ENCODE results near the gene PARP15.

The PARP15 gene

GRCh38 chr3:122665226-122665786, 87.9 kb downstream of the PARP15 start:
- no peak overlapping the region for H3K4me3 ChIP-seq (ENCODE audit: low read depth, low read length)
- no peak for TF ChIP-seq POLR2A (IDR thresholded peaks at IDR 0.05; ENCODE audit: extremely low read depth, insufficient read length)
- TF ChIP-seq, protein P1, sequence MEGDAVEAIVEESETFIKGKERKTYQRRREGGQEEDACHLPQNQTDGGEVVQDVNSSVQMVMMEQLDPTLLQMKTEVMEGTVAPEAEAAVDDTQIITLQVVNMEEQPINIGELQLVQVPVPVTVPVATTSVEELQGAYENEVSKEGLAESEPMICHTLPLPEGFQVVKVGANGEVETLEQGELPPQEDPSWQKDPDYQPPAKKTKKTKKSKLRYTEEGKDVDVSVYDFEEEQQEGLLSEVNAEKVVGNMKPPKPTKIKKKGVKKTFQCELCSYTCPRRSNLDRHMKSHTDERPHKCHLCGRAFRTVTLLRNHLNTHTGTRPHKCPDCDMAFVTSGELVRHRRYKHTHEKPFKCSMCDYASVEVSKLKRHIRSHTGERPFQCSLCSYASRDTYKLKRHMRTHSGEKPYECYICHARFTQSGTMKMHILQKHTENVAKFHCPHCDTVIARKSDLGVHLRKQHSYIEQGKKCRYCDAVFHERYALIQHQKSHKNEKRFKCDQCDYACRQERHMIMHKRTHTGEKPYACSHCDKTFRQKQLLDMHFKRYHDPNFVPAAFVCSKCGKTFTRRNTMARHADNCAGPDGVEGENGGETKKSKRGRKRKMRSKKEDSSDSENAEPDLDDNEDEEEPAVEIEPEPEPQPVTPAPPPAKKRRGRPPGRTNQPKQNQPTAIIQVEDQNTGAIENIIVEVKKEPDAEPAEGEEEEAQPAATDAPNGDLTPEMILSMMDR (IDR thresholded peaks at IDR 0.05; ENCODE audit: low read depth, low read length): no peak
- no peak for TF ChIP-seq MAX (IDR thresholded peaks at IDR 0.05; ENCODE audit: low read depth, low read length)
- no peak for TF ChIP-seq MYC (IDR thresholded peaks at IDR 0.05; ENCODE audit: low read depth, low read length)
- DNase-seq (ENCODE audit: low read depth): no peak

DNA sequence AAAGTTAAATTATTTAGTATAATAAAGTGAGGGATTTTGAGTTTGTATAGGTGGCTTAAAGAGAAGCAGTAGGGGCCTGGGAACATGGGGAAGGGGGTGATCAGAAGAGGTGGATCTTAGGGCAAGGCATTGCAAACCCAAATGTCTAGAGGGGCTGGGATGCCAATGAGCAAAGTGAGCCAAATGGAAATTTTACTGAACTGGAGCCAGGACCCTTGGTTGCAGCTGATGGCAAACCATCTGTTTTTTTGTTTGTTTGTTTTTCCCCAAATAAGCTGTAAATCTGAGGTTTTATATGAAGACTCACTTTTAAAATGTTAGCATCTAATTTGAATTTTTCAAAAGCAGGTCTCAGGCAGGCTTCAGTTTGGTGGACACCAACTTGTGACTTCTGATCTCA, 88.4 kb downstream of the PARP15 start:
- DNase-seq (ENCODE audit: low read depth): no peak
- TF ChIP-seq MYC (IDR thresholded peaks at IDR 0.05; ENCODE audit: low read depth, low read length) (no peak), MAX (IDR thresholded peaks at IDR 0.05; ENCODE audit: low read depth, low read length) (no peak), POLR2A (IDR thresholded peaks at IDR 0.05; ENCODE audit: extremely low read depth, insufficient read length) (no peak)
- TF ChIP-seq, protein P1 (IDR thresholded peaks at IDR 0.05; ENCODE audit: low read depth, low read length): no peak
- no peak overlapping the region for H3K4me3 ChIP-seq (ENCODE audit: low read depth, low read length)

GRCh38 chr3:122668930-122669730, 91.7 kb downstream of the PARP15 start:
- H3K4me3 ChIP-seq (ENCODE audit: low read depth, low read length): no peak overlapping the region
- peak; percentile 9 for DNase-seq (ENCODE audit: low read depth)
- TF ChIP-seq, protein P1 (IDR thresholded peaks at IDR 0.05; ENCODE audit: low read depth, low read length): no peak
- TF ChIP-seq POLR2A (IDR thresholded peaks at IDR 0.05; ENCODE audit: extremely low read depth, insufficient read length) (no peak), MYC (IDR thresholded peaks at IDR 0.05; ENCODE audit: low read depth, low read length) (no peak), MAX (IDR thresholded peaks at IDR 0.05; ENCODE audit: low read depth, low read length) (no peak)

DNA sequence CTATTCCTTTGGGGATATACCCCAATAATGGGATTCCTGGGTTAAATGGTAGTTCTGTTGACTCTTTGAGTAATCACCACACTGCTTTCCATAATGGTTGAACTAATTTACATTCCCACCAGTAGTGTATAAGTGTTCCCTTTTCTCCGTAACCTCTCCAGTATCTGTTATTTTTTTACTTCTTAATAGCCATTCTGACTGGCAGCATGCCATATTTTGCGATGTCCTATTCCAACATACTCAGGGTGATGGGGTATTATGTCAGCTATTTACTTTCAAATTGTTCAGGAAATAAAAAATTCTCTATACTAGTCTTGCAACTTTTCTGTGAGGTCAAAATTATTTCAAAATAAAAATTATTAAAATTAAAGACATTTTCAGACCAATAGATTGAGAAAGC, 94.1 kb downstream of the PARP15 start:
- H3K4me3 ChIP-seq (ENCODE audit: low read depth, low read length): no peak overlapping the region
- TF ChIP-seq, protein P1 (IDR thresholded peaks at IDR 0.05; ENCODE audit: low read depth, low read length): no peak
- TF ChIP-seq MAX (IDR thresholded peaks at IDR 0.05; ENCODE audit: low read depth, low read length) (no peak), MYC (IDR thresholded peaks at IDR 0.05; ENCODE audit: low read depth, low read length) (no peak), POLR2A (IDR thresholded peaks at IDR 0.05; ENCODE audit: extremely low read depth, insufficient read length) (no peak)
- DNase-seq (ENCODE audit: low read depth): no peak

DNA sequence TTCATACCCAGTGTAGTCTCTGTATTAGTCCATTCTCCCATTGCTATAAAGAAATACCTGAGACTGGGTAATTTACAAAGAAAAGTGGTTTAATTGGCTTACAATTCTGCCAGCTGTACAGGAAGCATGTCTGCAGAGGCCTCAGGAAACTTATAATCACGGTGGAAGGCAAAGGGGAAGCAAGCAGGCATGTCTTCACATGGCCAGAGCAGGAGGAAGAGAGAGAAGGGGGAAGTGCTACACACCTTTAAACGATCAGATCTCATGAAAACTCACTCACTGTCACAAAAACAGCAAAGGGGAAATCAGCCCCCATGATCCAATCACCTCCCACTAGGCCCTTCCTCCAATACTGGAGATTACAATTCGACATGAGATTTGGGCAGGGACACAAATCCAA, 96.9 kb downstream of the PARP15 start:
- no peak for TF ChIP-seq POLR2A (IDR thresholded peaks at IDR 0.05; ENCODE audit: extremely low read depth, insufficient read length)
- TF ChIP-seq MAX (IDR thresholded peaks at IDR 0.05; ENCODE audit: low read depth, low read length): no peak
- no peak for TF ChIP-seq MYC (IDR thresholded peaks at IDR 0.05; ENCODE audit: low read depth, low read length)
- TF ChIP-seq, protein P1 (IDR thresholded peaks at IDR 0.05; ENCODE audit: low read depth, low read length): no peak
- no peak overlapping the region for H3K4me3 ChIP-seq (ENCODE audit: low read depth, low read length)
- DNase-seq (ENCODE audit: low read depth): peak; percentile 26
